Measurements from ENCODE around the gene PRXL2B.

Gene PRXL2B

GRCh38 chr1:2638466-2639115 lies 52.0 kb downstream of the PRXL2B start:
- no peak for DNase-seq

DNA sequence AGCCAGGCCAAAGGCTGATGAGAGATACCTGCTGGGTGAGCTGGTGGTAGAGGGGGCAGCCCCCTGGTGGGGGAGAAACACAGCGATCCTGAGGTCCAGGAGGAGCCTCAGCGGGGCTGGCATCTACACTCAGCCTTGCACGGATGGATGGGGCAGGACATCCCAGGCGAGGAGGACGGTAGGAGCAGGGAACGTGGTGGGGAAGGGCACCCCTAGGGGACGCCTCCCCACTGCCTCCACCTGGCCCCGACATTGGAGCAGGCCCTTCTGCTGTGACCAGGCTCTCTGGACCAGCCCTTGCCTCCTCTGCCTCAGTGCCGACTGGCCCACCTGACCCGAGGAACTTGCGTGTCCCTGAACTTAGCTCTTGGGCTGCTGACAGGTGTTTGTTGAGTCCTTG lies 52.6 kb downstream of the PRXL2B start:
- DNase-seq: no peak

GRCh38 chr1:2639607-2640521 lies 53.3 kb downstream of the PRXL2B start:
- DNase-seq: no peak

- no peak for DNase-seq
Observed at GRCh38 chr1:2640626-2641025, 54.0 kb downstream of the PRXL2B start.
